ENCODE data around the gene C14orf93.

The C14orf93 gene

GRCh38 chr14:23047034-23047634 is 37.2 kb upstream of the C14orf93 start:
- Histone ChIP-seq H3K36me3 (no peaks in the 10 kb centered on the region), H3K4me1 (ENCODE audit: control insufficient read depth in 1 of 2, insufficient read depth in 1 of 2, low read depth in 1 of 2, low read length in 1 of 2) (peaks cover 0 to 8% of the 10 kb centered on the region in 2 experiments), H3K9me3 (no peaks in the 10 kb centered on the region), H3K27ac (no peak overlapping the region), H3K4me3 (ENCODE audit: low read depth in 1 of 2, low read length in 1 of 2) (no peak overlapping the region), H3K27me3 (peaks cover 6% of the 10 kb centered on the region)
- no peak for TF ChIP-seq CTCF (IDR thresholded peaks at IDR 0.05)

GRCh38 chr14:23045419-23046357 is 35.7 kb upstream of the C14orf93 start:
- TF ChIP-seq CTCF (IDR thresholded peaks at IDR 0.05) = no peak
- Histone ChIP-seq H3K4me1 (ENCODE audit: control insufficient read depth in 1 of 2, insufficient read depth in 1 of 2, low read depth in 1 of 2, low read length in 1 of 2) (no peaks in the 10 kb centered on the region), H3K27ac (no peak overlapping the region), H3K4me3 (ENCODE audit: low read depth in 1 of 2, low read length in 1 of 2) (no peak overlapping the region), H3K36me3 (no peaks in the 10 kb centered on the region), H3K9me3 (no peaks in the 10 kb centered on the region), H3K27me3 (peaks cover 6% of the 10 kb centered on the region)

GRCh38 chr14:23044840-23045239 is 34.9 kb upstream of the C14orf93 start:
- no peaks in the 10 kb centered on the region for H3K4me1 ChIP-seq (ENCODE audit: control insufficient read depth in 1 of 2, insufficient read depth in 1 of 2, low read depth in 1 of 2, low read length in 1 of 2)
- H3K27ac ChIP-seq = no peak overlapping the region
- peaks cover 6% of the 10 kb centered on the region for H3K27me3 ChIP-seq
- H3K9me3 ChIP-seq = no peaks in the 10 kb centered on the region
- no peaks in the 10 kb centered on the region for H3K36me3 ChIP-seq
- TF ChIP-seq CTCF (IDR thresholded peaks at IDR 0.05) = no peak
- no peak overlapping the region for H3K4me3 ChIP-seq (ENCODE audit: low read depth in 1 of 2, low read length in 1 of 2)

- Histone ChIP-seq H3K9me3 (no peaks in the 10 kb centered on the region), H3K27ac (no peak overlapping the region), H3K27me3 (peaks cover 6% of the 10 kb centered on the region), H3K36me3 (no peaks in the 10 kb centered on the region), H3K4me1 (ENCODE audit: control insufficient read depth in 1 of 2, insufficient read depth in 1 of 2, low read depth in 1 of 2, low read length in 1 of 2) (no peaks in the 10 kb centered on the region), H3K4me3 (ENCODE audit: low read depth in 1 of 2, low read length in 1 of 2) (no peak overlapping the region)
- TF ChIP-seq CTCF (IDR thresholded peaks at IDR 0.05) = no peak
Measured at GRCh38 chr14:23043754-23044153, 33.8 kb upstream of the C14orf93 start.

- Histone ChIP-seq H3K27ac (no peak overlapping the region), H3K9me3 (no peaks in the 10 kb centered on the region), H3K36me3 (no peaks in the 10 kb centered on the region), H3K4me3 (ENCODE audit: low read depth in 1 of 2, low read length in 1 of 2) (no peak overlapping the region), H3K27me3 (peaks cover 6% of the 10 kb centered on the region), H3K4me1 (ENCODE audit: control insufficient read depth in 1 of 2, insufficient read depth in 1 of 2, low read depth in 1 of 2, low read length in 1 of 2) (no peaks in the 10 kb centered on the region)
- no peak for TF ChIP-seq CTCF (IDR thresholded peaks at IDR 0.05)
Measured at GRCh38 chr14:23043145-23043544, 33.2 kb upstream of the C14orf93 start.
